ENCODE measurements around the gene NIF3L1. TPM values are rescaled to one million over a fixed set of nuclear protein-coding genes. Genes with fewer than 3 reads are reported as not detected.

NIF3L1 gene
- total RNA-seq, 1 donor from 2014 or later = 49.8 TPM

- H3K36me3 Mint-ChIP-seq (ENCODE audit: low read depth) = peaks cover 22% of the 10 kb centered on the region
- DNase-seq (ENCODE audit: low read depth, low spot score) = no peak
- H3K27ac Mint-ChIP-seq (ENCODE audit: unreplicated experiment) = peak overlapping the region; percentile 100
- H3K27me3 Mint-ChIP-seq (ENCODE audit: low read depth) = no peaks in the 10 kb centered on the region
- peak overlapping the region; percentile 100 for H3K4me3 Mint-ChIP-seq
- no peaks in the 10 kb centered on the region for H3K9me3 Mint-ChIP-seq
- no peak for TF ChIP-seq CTCF (conservative IDR thresholded peaks at IDR 0.05)
- peaks cover 33% of the 10 kb centered on the region for H3K4me1 Mint-ChIP-seq
Measured at GRCh38 chr2:200863782-200864175, 25.4 kb upstream of the NIF3L1 start.

GRCh38 chr2:200864176-200865034, 24.8 kb upstream of the NIF3L1 start, which contains the start of gene CLK1:
Gene CLK1, minus strand, starts transcription at chr2:200864658. Its CDS starts 2,796 bp downstream, at chr2:200861862.
- DNase-seq (ENCODE audit: low read depth, low spot score) = peak; percentile 81
- TF ChIP-seq CTCF (conservative IDR thresholded peaks at IDR 0.05) = no peak
- Mint-ChIP-seq H3K36me3 (ENCODE audit: low read depth) (peaks cover 22% of the 10 kb centered on the region), H3K4me3 (peak within 1 kb of the TSS; percentile 100), H3K27me3 (ENCODE audit: low read depth) (no peaks in the 10 kb centered on the region), H3K9me3 (no peaks in the 10 kb centered on the region), H3K27ac (ENCODE audit: unreplicated experiment) (peak within 1 kb of the TSS; percentile 100), H3K4me1 (peaks cover 33% of the 10 kb centered on the region)

- TF ChIP-seq CTCF (conservative IDR thresholded peaks at IDR 0.05) = no peak
- no peak for DNase-seq (ENCODE audit: low read depth, low spot score)
- Mint-ChIP-seq H3K9me3 (no peaks in the 10 kb centered on the region), H3K27me3 (ENCODE audit: low read depth) (no peaks in the 10 kb centered on the region), H3K4me3 (no peak overlapping the region), H3K4me1 (peaks cover 9% of the 10 kb centered on the region), H3K27ac (ENCODE audit: unreplicated experiment) (no peak overlapping the region), H3K36me3 (ENCODE audit: low read depth) (peaks cover under 1% of the 10 kb centered on the region)
Measured at GRCh38 chr2:200869014-200869413, 20.2 kb upstream of the NIF3L1 start.

- TF ChIP-seq CTCF (conservative IDR thresholded peaks at IDR 0.05) = no peak
- Mint-ChIP-seq H3K27ac (ENCODE audit: unreplicated experiment) (no peak overlapping the region), H3K27me3 (ENCODE audit: low read depth) (no peaks in the 10 kb centered on the region), H3K4me3 (no peak overlapping the region), H3K4me1 (no peaks in the 10 kb centered on the region), H3K36me3 (ENCODE audit: low read depth) (peaks cover 6% of the 10 kb centered on the region), H3K9me3 (no peaks in the 10 kb centered on the region)
- DNase-seq (ENCODE audit: low read depth, low spot score) = no peak
Measured at GRCh38 chr2:200871151-200871550, 18.0 kb upstream of the NIF3L1 start.

- Mint-ChIP-seq H3K36me3 (ENCODE audit: low read depth) (peaks cover 6% of the 10 kb centered on the region), H3K4me1 (no peaks in the 10 kb centered on the region), H3K27me3 (ENCODE audit: low read depth) (no peaks in the 10 kb centered on the region), H3K4me3 (no peak overlapping the region), H3K9me3 (no peaks in the 10 kb centered on the region), H3K27ac (ENCODE audit: unreplicated experiment) (no peak overlapping the region)
- no peak for DNase-seq (ENCODE audit: low read depth, low spot score)
- no peak for TF ChIP-seq CTCF (conservative IDR thresholded peaks at IDR 0.05)
Measured at GRCh38 chr2:200873560-200873959, 15.6 kb upstream of the NIF3L1 start.
